HG02588 (cell line): ENCODE data around the gene TMEM223.
"Not testable (repeated sequence)": the region's sequence is repeated elsewhere in the genome, so short reads cannot be mapped to it uniquely, and the experiment has no call there.

Experiments used
- ATAC-seq: cut with Tn5 transposase; IDR thresholded peaks from one replicate; pipeline ENCODE4 v1.9.1; 2021; ENCODE audit warnings: mild to moderate bottlenecking, moderate library complexity; ENCODE audit not compliant: unreplicated experiment

TMEM223 gene

GRCh38 chr11:62801071-62801470 lies 9.3 kb upstream of the TMEM223 start:
- no peak for ATAC-seq

GRCh38 chr11:62799486-62799885 lies 7.7 kb upstream of the TMEM223 start:
- no peak for ATAC-seq

GRCh38 chr11:62796281-62796680 lies 4.5 kb upstream of the TMEM223 start:
- ATAC-seq = no peak

GRCh38 chr11:62794201-62794775 lies 2.5 kb upstream of the TMEM223 start:
- no peak for ATAC-seq

- ATAC-seq = no peak
Observed at GRCh38 chr11:62792202-62792575, 383 bp upstream of the TMEM223 start.

- no peak for ATAC-seq
Observed at GRCh38 chr11:62789576-62789975, 2.2 kb downstream of the TMEM223 start.

GRCh38 chr11:62788991-62789390 lies 2.8 kb downstream of the TMEM223 start:
- no peak for ATAC-seq

- peak; percentile 57 for ATAC-seq
Observed at GRCh38 chr11:62787005-62787759, 4.6 kb downstream of the TMEM223 start, which contains the start of gene TMEM179B. Gene TMEM179B, plus strand, starts transcription at chr11:62787402. Its CDS starts 30 bp downstream, at chr11:62787432.

GRCh38 chr11:62786318-62787004 lies 5.3 kb downstream of the TMEM223 start:
- ATAC-seq = peak; percentile 60

- no peak for ATAC-seq
Observed at GRCh38 chr11:62782753-62783152, 9.1 kb downstream of the TMEM223 start.

GRCh38 chr11:62778441-62778840 lies 13.4 kb downstream of the TMEM223 start:
- no peak for ATAC-seq

GRCh38 chr11:62777389-62777788 lies 14.4 kb downstream of the TMEM223 start:
- ATAC-seq = no peak

GRCh38 chr11:62775646-62776045 lies 16.2 kb downstream of the TMEM223 start:
- no peak for ATAC-seq

- ATAC-seq = no peak
Observed at GRCh38 chr11:62774407-62774806, 17.4 kb downstream of the TMEM223 start.

GRCh38 chr11:62771144-62772021 lies 20.4 kb downstream of the TMEM223 start, which contains the start of gene TAF6L:
Gene TAF6L, plus strand, starts transcription at chr11:62771396. Its CDS starts 4,388 bp downstream, at chr11:62775784.
- ATAC-seq = peak; percentile 82

GRCh38 chr11:62770778-62771143 lies 21.0 kb downstream of the TMEM223 start:
- peak; percentile 6 for ATAC-seq

- ATAC-seq = not testable (repeated sequence)
Observed at GRCh38 chr11:62760867-62761227, 31.0 kb downstream of the TMEM223 start.

- no peak for ATAC-seq
Observed at GRCh38 chr11:62757846-62758788, 33.7 kb downstream of the TMEM223 start.

- no peak for ATAC-seq
Observed at GRCh38 chr11:62755086-62755615, 36.7 kb downstream of the TMEM223 start.
